Stimulated activated naive CD8-positive, alpha-beta T cell treated with anti-CD3 and anti-CD28 coated beads, Interleukin-15, Interleukin-2, amounts not matched to agents 100 ng/mL and 50 ng/mL, for 24 hours (primary cell): ENCODE results near the gene JUN.
A peak's percentile ranks its signal among the peaks of the same experiment; 100 is the strongest.

Experiments used
- H3K27ac Mint-ChIP-seq: one replicate; pipeline ENCODE4 v1.8.0; 2021; ENCODE audit warnings: mild to moderate bottlenecking, mixed read lengths
- H3K27me3 Mint-ChIP-seq: one replicate; pipeline ENCODE4 v1.8.0; 2021; ENCODE audit warnings: mixed read lengths
- H3K36me3 Mint-ChIP-seq: one replicate; pipeline ENCODE4 v1.8.0; 2021; ENCODE audit warnings: low read depth, mixed read lengths
- H3K4me1 Mint-ChIP-seq: one replicate; pipeline ENCODE4 v1.8.0; 2021; ENCODE audit warnings: low read depth, mixed read lengths
- H3K4me3 Mint-ChIP-seq: one replicate; pipeline ENCODE4 v1.8.0; 2021; ENCODE audit warnings: mild to moderate bottlenecking, mixed read lengths
- H3K9me3 Mint-ChIP-seq: one replicate; pipeline ENCODE4 v1.8.0; 2021; ENCODE audit warnings: mixed read lengths

JUN gene

DNA sequence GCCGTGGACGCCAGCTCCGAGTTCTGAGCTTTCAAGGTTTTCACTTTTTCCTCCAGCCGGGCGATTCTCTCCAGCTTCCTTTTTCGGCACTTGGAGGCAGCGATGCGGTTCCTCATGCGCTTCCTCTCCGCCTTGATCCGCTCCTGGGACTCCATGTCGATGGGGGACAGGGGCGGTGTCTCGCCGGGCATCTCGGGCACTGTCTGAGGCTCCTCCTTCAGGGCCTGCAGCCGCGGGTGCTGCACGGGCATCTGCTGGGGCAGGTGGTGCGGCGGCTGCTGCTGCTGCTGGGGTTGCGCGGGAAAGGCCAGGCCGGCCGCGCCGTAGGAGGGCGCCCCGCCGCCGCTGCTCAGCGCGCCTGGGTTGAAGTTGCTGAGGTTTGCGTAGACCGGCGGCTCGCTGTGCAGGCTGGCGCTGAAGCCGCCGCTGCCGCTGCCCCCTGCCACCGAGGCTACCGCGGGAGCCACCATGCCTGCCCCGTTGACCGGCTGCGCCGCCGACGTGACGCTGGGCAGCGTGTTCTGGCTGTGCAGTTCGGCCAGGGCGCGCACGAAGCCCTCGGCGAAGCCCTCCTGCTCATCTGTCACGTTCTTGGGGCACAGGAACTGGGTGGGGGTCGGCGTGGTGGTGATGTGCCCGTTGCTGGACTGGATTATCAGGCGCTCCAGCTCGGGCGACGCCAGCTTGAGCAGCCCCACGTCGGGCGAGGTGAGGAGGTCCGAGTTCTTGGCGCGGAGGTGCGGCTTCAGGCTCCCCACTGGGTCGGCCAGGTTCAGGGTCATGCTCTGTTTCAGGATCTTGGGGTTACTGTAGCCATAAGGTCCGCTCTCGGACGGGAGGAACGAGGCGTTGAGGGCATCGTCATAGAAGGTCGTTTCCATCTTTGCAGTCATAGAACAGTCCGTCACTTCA is 1.4 kb downstream of the JUN start:
- H3K27ac Mint-ChIP-seq, result peak overlapping the region; percentile 78
- peak overlapping the region; percentile 88 for H3K4me3 Mint-ChIP-seq
- no peaks in the 10 kb centered on the region for H3K9me3 Mint-ChIP-seq
- peaks cover 19% of the 10 kb centered on the region for H3K36me3 Mint-ChIP-seq
- H3K27me3 Mint-ChIP-seq, result peaks cover 6% of the 10 kb centered on the region
- H3K4me1 Mint-ChIP-seq, result peaks cover 22% of the 10 kb centered on the region

DNA sequence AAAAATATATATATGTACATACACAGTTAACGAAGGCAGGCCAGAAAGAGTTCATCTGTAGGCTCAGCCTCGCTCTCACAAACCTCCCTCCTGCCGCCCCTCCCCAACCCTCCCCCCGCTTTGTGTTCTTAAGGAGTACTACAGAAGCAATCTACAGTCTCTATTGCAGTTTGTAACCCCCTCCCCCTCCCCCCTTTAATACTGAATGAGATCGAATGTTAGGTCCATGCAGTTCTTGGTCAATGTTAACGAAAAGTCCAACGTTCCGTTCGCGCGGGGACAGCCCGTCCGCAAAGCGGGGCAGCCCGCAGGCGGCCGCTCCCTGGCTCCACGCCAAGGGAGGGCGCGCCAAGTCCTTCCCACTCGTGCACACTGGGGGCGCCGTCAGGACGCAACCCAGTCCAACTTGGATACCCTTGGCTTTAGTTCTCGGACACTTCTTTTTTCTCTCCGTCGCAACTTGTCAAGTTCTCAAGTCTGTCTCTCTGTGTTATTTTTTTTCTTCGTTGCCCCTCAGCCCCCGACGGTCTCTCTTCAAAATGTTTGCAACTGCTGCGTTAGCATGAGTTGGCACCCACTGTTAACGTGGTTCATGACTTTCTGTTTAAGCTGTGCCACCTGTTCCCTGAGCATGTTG is 2.2 kb downstream of the JUN start:
- peak overlapping the region; percentile 88 for H3K4me3 Mint-ChIP-seq
- H3K27me3 Mint-ChIP-seq, result peaks cover 6% of the 10 kb centered on the region
- peaks cover 22% of the 10 kb centered on the region for H3K4me1 Mint-ChIP-seq
- no peaks in the 10 kb centered on the region for H3K9me3 Mint-ChIP-seq
- H3K27ac Mint-ChIP-seq, result peak overlapping the region; percentile 59
- H3K36me3 Mint-ChIP-seq, result peaks cover 19% of the 10 kb centered on the region

DNA sequence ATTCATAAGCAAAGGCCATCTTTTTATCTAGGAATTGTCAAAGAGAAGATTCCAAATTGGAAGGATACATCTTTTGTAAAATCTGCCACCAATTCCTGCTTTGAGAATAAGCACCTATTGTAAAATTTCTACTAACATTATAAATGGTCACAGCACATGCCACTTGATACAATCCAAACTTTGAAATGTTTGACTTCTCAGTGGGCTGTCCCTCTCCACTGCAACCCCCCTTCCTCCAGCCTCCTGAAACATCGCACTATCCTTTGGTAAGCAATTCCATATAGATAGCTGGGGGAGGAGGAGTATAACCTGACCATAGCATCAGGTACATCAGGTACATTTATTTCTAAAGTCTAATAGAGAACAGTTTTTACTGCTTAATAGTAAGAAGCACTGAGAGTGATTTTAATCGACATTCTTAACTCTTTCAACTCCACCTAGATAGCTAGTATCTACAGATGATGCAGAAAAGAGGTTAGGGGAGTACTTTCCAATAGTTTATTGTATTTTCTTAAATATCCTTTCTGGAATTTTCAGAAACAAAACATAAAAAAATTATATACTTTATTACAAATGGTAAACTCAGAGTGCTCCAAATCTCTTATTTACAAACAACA is 2.9 kb downstream of the JUN start:
- peaks cover 19% of the 10 kb centered on the region for H3K36me3 Mint-ChIP-seq
- H3K4me1 Mint-ChIP-seq, result peaks cover 22% of the 10 kb centered on the region
- peak overlapping the region; percentile 46 for H3K4me3 Mint-ChIP-seq
- peaks cover 6% of the 10 kb centered on the region for H3K27me3 Mint-ChIP-seq
- H3K9me3 Mint-ChIP-seq, result no peaks in the 10 kb centered on the region
- no peak overlapping the region for H3K27ac Mint-ChIP-seq

- Mint-ChIP-seq H3K4me1 (peaks cover 22% of the 10 kb centered on the region), H3K27me3 (peaks cover 6% of the 10 kb centered on the region), H3K36me3 (peaks cover 19% of the 10 kb centered on the region), H3K9me3 (no peaks in the 10 kb centered on the region), H3K4me3 (peak overlapping the region; percentile 46), H3K27ac (no peak overlapping the region)
Measured at GRCh38 chr1:58780411-58780810, 3.4 kb downstream of the JUN start.

DNA sequence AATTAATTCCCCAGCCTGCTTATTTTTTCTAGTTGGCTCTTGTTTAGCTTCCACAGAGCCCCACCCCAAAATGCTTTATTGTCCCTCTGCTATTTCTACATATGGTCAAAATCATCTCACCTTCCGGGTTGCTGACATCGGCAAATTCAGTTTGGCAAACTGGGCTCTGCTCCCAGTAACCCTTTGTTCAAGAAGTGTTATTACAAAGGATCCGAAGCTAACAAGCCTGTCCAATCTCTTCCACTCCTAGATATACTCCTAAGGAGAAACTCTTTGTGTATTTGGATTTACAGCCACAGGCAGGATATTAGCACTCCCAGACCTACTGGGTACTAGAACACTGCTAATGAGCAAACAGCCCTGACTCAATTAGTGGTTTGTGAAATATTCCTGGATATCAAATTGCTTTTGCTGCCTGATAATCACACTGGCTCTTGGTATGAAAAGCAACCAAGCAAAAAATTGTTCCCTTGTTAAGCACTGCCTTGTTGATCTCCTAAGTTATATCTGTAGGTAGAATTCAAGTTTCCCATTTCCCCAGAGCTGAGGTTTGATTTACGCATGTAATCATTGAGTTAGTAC is 4.0 kb downstream of the JUN start:
- Mint-ChIP-seq H3K4me3 (no peak overlapping the region), H3K4me1 (peaks cover 22% of the 10 kb centered on the region), H3K27me3 (peaks cover 6% of the 10 kb centered on the region), H3K36me3 (peaks cover 19% of the 10 kb centered on the region), H3K9me3 (no peaks in the 10 kb centered on the region), H3K27ac (no peak overlapping the region)

DNA sequence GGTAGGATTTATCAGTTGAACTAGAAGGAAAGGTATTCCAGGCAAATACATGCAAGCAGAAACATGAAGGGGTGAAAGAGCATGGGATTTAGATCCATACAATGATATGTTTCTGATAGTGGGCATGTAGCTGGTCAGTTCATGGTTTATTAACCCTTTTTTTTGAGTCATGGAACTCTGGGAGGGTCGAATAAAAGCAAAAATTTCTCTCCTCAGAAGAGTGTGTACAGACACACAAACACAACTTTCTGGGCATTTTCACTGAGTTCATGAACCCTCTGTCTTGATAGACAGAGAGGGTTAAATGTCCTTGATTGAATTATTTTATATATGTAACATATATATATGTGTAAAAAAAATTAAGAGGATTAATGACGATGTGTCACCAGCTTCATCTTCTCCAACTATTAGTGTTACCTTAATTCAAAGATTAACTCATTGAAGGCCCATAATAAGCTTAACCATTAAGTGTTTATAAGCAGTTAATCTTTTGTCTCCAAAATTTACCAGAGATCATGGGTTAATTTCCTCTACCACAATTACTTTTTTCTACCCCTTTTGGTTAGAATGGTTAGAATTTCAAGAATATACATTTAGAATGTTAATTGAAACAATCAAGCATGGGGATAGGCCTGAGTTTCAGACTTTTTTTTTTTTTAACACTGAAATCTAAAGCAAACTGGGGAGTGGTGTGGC is 4.6 kb downstream of the JUN start:
- H3K27me3 Mint-ChIP-seq, result peaks cover 6% of the 10 kb centered on the region
- H3K9me3 Mint-ChIP-seq, result no peaks in the 10 kb centered on the region
- H3K4me3 Mint-ChIP-seq, result no peak overlapping the region
- H3K4me1 Mint-ChIP-seq, result peaks cover 22% of the 10 kb centered on the region
- H3K36me3 Mint-ChIP-seq, result peaks cover 19% of the 10 kb centered on the region
- no peak overlapping the region for H3K27ac Mint-ChIP-seq

DNA sequence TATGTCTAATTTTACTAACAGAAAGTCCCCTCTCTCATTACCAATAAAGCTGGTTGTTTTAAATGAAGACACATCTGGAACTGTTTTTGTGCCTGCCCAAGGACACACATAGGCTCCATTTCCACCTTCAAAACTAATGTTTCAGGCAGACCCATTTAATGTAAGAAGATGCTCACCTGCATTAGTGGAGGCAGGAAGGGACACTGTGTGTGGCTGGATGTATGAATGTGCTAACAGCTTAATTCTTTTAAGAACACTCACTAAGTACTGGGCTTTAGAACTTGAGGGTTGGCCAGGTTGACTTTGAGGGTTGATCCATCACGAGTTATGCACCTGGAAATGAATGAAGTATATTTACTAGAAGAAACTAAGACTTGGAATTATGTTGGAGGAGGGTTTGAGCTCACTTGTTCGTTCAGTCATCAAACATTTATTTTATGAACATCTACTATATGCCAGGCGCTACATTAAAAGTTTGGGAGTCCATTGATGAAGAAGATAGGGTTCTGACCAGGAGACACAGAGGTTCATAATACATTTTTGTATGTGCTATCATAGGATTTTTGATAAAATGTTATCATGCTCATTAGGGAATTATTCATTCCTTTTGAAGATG is 5.4 kb downstream of the JUN start:
- Mint-ChIP-seq H3K9me3 (no peaks in the 10 kb centered on the region), H3K36me3 (peaks cover 13% of the 10 kb centered on the region), H3K27me3 (peaks cover 6% of the 10 kb centered on the region), H3K27ac (no peak overlapping the region), H3K4me1 (peaks cover 25% of the 10 kb centered on the region), H3K4me3 (no peak overlapping the region)

GRCh38 chr1:58774027-58774426 is 9.8 kb downstream of the JUN start:
- Mint-ChIP-seq H3K27ac (no peak overlapping the region), H3K4me1 (peaks cover 10% of the 10 kb centered on the region), H3K4me3 (no peak overlapping the region), H3K9me3 (no peaks in the 10 kb centered on the region), H3K27me3 (no peaks in the 10 kb centered on the region), H3K36me3 (no peaks in the 10 kb centered on the region)

DNA sequence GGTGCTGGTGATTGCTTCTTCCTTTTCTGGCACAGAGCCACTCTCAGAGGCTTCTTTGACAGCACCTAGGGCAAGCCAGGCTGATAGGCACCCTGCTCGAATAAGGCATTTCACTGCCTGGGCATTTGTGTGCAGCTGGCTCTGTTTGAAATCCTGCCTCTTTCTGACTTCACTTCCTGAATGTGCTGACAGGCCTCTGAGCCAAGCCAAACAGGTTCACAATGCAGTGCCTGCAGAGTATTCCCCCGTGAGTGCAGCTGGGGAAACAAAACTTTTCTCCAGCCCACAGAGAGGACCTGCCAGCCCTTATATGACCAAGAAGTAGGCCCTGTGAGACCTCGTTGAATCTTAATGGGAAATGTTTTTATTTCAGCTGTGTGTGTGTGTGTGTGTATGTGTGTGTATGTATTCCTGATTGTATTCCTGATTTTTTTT is 10.4 kb downstream of the JUN start:
- no peaks in the 10 kb centered on the region for H3K36me3 Mint-ChIP-seq
- peaks cover 10% of the 10 kb centered on the region for H3K4me1 Mint-ChIP-seq
- H3K27me3 Mint-ChIP-seq, result no peaks in the 10 kb centered on the region
- H3K9me3 Mint-ChIP-seq, result no peaks in the 10 kb centered on the region
- H3K4me3 Mint-ChIP-seq, result no peak overlapping the region
- no peak overlapping the region for H3K27ac Mint-ChIP-seq

GRCh38 chr1:58769809-58770320 is 14.0 kb downstream of the JUN start:
- H3K9me3 Mint-ChIP-seq, result no peaks in the 10 kb centered on the region

DNA sequence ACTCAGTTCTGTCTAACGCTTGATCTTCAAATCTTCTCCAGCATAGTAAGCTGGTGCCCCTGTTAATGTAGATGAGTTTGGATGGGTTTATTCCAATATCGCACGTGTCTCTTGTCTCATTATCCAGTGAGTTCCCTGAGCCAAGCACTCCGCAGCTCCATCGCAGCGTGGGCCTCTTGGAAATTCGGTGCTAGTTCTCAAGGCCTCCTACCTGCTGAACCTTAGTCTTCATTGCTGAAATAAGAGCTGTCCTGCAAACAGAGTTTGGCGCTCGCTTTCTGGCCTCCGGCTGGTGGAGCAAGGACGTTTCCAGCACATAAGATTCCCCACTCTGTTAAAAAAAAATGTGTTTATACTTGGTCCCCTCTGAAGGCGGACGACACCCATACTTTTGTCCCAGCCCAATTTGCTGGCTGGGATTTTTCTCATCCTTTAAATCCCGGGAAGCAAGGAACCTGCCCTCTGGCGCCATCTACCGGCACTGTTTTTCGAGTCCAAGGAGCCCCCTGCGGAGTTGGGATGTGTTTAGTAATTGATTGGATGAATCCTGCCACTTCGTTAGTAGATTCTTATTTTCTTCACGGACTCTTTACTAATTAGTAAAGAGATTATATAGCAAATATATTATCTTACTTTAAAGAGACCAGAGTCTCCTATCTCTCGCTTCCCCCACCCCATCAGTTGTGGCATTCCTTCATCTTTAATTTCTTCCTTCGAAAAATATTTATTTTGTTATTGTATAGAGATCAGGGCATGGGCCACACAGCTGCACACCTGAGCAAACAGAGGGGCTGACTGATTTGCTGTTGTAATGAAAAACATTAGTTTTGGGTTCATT is 14.7 kb downstream of the JUN start:
- H3K9me3 Mint-ChIP-seq, result no peaks in the 10 kb centered on the region
- no peaks in the 10 kb centered on the region for H3K36me3 Mint-ChIP-seq
- H3K27ac Mint-ChIP-seq, result no peak overlapping the region
- no peak overlapping the region for H3K4me3 Mint-ChIP-seq
- peaks cover 10% of the 10 kb centered on the region for H3K4me1 Mint-ChIP-seq
- no peaks in the 10 kb centered on the region for H3K27me3 Mint-ChIP-seq

More at GRCh38 chr1:58769809-58770320, 14.0 kb downstream of the JUN start:
- no peaks in the 10 kb centered on the region for H3K27me3 Mint-ChIP-seq
- peaks cover 10% of the 10 kb centered on the region for H3K4me1 Mint-ChIP-seq
- no peaks in the 10 kb centered on the region for H3K36me3 Mint-ChIP-seq
- H3K4me3 Mint-ChIP-seq, result no peak overlapping the region
- H3K27ac Mint-ChIP-seq, result no peak overlapping the region

DNA sequence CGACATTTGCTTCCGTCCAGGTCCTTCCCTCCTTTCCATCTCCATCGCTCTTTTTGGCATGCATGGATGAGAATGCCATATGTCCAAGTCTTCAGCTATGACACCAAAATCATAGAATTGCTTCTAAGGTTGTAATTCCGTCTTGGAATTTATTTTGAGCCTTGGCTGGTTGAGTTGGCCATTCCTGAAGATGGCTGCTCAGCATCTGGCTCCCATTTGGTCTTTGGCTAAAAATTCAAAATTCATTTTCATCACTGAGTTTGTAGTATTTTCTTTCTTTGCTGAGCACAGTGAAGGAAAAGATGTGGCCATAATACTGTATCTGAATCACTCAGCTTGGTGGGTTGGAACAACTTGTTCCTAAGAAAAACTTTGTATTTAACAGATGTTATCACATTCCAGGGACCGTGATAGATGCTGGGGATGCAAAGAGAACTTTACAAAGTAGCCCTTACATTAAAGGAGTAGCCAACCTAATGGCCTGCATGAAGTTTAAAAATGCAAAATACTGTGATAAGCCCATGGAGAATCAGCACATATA is 15.6 kb downstream of the JUN start:
- peaks cover under 1% of the 10 kb centered on the region for H3K4me1 Mint-ChIP-seq
- no peaks in the 10 kb centered on the region for H3K27me3 Mint-ChIP-seq
- no peak overlapping the region for H3K4me3 Mint-ChIP-seq
- no peaks in the 10 kb centered on the region for H3K36me3 Mint-ChIP-seq
- H3K27ac Mint-ChIP-seq, result no peak overlapping the region
- no peaks in the 10 kb centered on the region for H3K9me3 Mint-ChIP-seq

- Mint-ChIP-seq H3K36me3 (no peaks in the 10 kb centered on the region), H3K27me3 (peaks cover 6% of the 10 kb centered on the region), H3K4me1 (no peaks in the 10 kb centered on the region), H3K27ac (no peak overlapping the region), H3K4me3 (no peak overlapping the region), H3K9me3 (no peaks in the 10 kb centered on the region)
Measured at GRCh38 chr1:58767143-58767542, 16.7 kb downstream of the JUN start.
